Right lobe of liver (tissue), 4 donors: ENCODE measurements around the gene PC.
"Not testable (repeated sequence)": the region's sequence is repeated elsewhere in the genome, so short reads cannot be mapped to it uniquely, and the experiment has no call there.

Experiments
- CTCF ChIP-seq, 4 donors: fragments of 200-600 bp in 3 of 4; fragments of 450-650 bp in 1 of 4; IDR thresholded peaks; one replicate each; pipeline versions ENCODE4 v1.5.1 to v1.8.0; 2016 to 2022; ENCODE audit warnings: antibody characterized with exemption in 4 of 4, mild to moderate bottlenecking in 2 of 4
- POLR2A ChIP-seq: fragments of 450-650 bp; IDR thresholded peaks from one replicate; pipeline ENCODE4 v1.6.1; 2017; ENCODE audit warnings: antibody characterized with exemption, mild to moderate bottlenecking
- donor health status: DM: no; HTN: no; CAD: no.
- donor health status: DM: no; HTN: no; CAD: no.
- donor health status: DM: no; HTN: yes; CAD: no.

DNA sequence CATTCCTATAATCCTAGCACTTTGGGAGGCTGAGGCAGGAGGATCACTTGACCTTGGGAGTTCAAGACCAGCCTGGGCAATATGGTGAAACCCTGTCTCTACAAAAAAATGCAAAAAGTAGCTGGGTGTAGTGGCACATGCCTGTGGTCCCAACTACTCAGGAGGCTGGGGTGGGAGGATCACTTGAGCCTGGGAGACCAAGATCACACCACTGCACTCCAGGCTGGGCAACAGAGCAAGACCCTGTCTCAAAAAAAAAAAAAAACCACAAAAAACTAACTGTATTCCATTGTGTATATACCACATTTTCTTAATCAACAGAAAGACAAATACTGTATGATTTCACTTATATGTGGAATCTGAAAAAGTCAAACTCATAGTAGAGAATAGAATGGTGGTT lies 158.4 kb downstream of the PC start:
- not testable (repeated sequence) for TF ChIP-seq CTCF (IDR thresholded peaks at IDR 0.05); POLR2A
